Measurements from ENCODE around the gene ZNF550.
"Not testable (repeated sequence)": the region's sequence is repeated elsewhere in the genome, so short reads cannot be mapped to it uniquely, and the experiment has no call there.

DNA sequence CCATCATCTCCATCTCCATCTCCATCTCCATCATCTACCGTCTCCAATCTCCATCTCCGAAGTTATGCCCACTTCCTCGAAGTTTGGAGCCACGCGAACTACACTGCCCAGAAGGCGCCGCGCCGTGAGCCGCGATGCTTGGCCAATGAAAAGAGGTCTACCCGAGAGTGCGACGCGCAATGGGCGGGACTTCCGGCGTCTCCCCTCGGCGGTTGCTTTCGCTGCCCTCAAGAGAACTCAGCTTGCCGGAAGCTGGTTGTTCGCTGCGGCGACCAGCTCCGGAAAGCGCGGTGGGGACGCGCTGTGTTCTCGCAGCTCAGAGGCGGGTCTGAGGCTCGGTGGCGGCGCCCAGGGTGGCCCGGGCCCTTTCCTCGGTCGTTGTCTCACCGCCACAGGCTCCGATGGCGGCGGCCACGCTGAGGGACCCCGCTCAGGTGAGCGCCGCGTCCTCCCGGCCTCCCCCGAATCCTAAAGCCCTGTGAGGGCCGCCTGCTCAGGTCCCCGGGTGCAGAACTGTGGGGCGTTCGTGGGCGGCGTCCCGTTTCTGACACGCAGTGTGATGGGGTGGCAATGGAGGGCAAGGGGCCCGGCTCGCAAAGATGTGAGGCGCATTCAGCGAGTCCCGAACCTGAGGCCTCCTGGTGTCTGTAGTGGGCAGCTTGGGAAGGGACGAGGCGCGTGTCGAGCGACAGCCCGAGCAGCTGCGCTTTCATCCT is 59.8 kb downstream of the ZNF550 start, which contains the start of gene ZNF773:
- not testable (repeated sequence) for TF ChIP-seq GATA2, GATA3 (IDR thresholded peaks at IDR 0.05; ENCODE audit: low read depth, low read length)

Data from SH-SY5Y (cell line).